ENCODE results near the gene RASSF1. TPM values are rescaled to one million over a fixed set of nuclear protein-coding genes. Genes with fewer than 3 reads are reported as not detected.
A peak's percentile ranks its signal among the peaks of the same experiment; 100 is the strongest.

RASSF1 gene
- total RNA-seq, 1 donor from 2014 or later, result 27.8 TPM

- H3K4me1 Mint-ChIP-seq (ENCODE audit: low read depth, unreplicated experiment), result peaks cover 15% of the 10 kb centered on the region
- peaks cover 18% of the 10 kb centered on the region for H3K9me3 Mint-ChIP-seq (ENCODE audit: unreplicated experiment)
- no peak for TF ChIP-seq CTCF (IDR thresholded peaks at IDR 0.05; ENCODE audit: partially characterized antibody, unreplicated experiment)
- H3K27ac Mint-ChIP-seq (ENCODE audit: unreplicated experiment), result no peak overlapping the region
- DNase-seq, result no peak
- H3K36me3 Mint-ChIP-seq (ENCODE audit: unreplicated experiment), result peaks cover 4% of the 10 kb centered on the region
- H3K4me3 Mint-ChIP-seq (ENCODE audit: unreplicated experiment), result no peak overlapping the region
- H3K27me3 Mint-ChIP-seq (ENCODE audit: unreplicated experiment), result peaks cover 29% of the 10 kb centered on the region
These were observed 901 bp upstream of the RASSF1 start for GRCh38 chr3:50341537-50341936.

- no peak for DNase-seq
- H3K36me3 Mint-ChIP-seq (ENCODE audit: unreplicated experiment), result peaks cover 4% of the 10 kb centered on the region
- TF ChIP-seq CTCF (IDR thresholded peaks at IDR 0.05; ENCODE audit: partially characterized antibody, unreplicated experiment), result no peak
- peaks cover 20% of the 10 kb centered on the region for H3K4me1 Mint-ChIP-seq (ENCODE audit: low read depth, unreplicated experiment)
- H3K27me3 Mint-ChIP-seq (ENCODE audit: unreplicated experiment), result peaks cover 32% of the 10 kb centered on the region
- H3K9me3 Mint-ChIP-seq (ENCODE audit: unreplicated experiment), result peaks cover 22% of the 10 kb centered on the region
- H3K27ac Mint-ChIP-seq (ENCODE audit: unreplicated experiment), result no peak overlapping the region
- peak overlapping the region; percentile 42 for H3K4me3 Mint-ChIP-seq (ENCODE audit: unreplicated experiment)
These were observed 539 bp downstream of the RASSF1 start for GRCh38 chr3:50340147-50340447.

- Mint-ChIP-seq H3K27ac (ENCODE audit: unreplicated experiment) (no peak overlapping the region), H3K4me1 (ENCODE audit: low read depth, unreplicated experiment) (peaks cover 20% of the 10 kb centered on the region)
These were observed 1.0 kb downstream of the RASSF1 start for GRCh38 chr3:50339485-50340146.

GRCh38 chr3:50338965-50339364 is 1.7 kb downstream of the RASSF1 start:
- H3K36me3 Mint-ChIP-seq (ENCODE audit: unreplicated experiment), result peaks cover 4% of the 10 kb centered on the region
- DNase-seq, result no peak
- H3K4me1 Mint-ChIP-seq (ENCODE audit: low read depth, unreplicated experiment), result peaks cover 24% of the 10 kb centered on the region
- peak overlapping the region; percentile 40 for H3K27ac Mint-ChIP-seq (ENCODE audit: unreplicated experiment)
- H3K27me3 Mint-ChIP-seq (ENCODE audit: unreplicated experiment), result peaks cover 30% of the 10 kb centered on the region
- no peak for TF ChIP-seq CTCF (IDR thresholded peaks at IDR 0.05; ENCODE audit: partially characterized antibody, unreplicated experiment)
- H3K9me3 Mint-ChIP-seq (ENCODE audit: unreplicated experiment), result peaks cover 22% of the 10 kb centered on the region
- peak overlapping the region; percentile 93 for H3K4me3 Mint-ChIP-seq (ENCODE audit: unreplicated experiment)

More at GRCh38 chr3:50339485-50340146, 1.0 kb downstream of the RASSF1 start:
- peak overlapping the region; percentile 69 for H3K4me3 Mint-ChIP-seq (ENCODE audit: unreplicated experiment)
- TF ChIP-seq CTCF (IDR thresholded peaks at IDR 0.05; ENCODE audit: partially characterized antibody, unreplicated experiment), result no peak
- H3K27me3 Mint-ChIP-seq (ENCODE audit: unreplicated experiment), result peaks cover 32% of the 10 kb centered on the region
- peaks cover 4% of the 10 kb centered on the region for H3K36me3 Mint-ChIP-seq (ENCODE audit: unreplicated experiment)
- DNase-seq, result no peak
- H3K9me3 Mint-ChIP-seq (ENCODE audit: unreplicated experiment), result peaks cover 22% of the 10 kb centered on the region

- H3K4me3 Mint-ChIP-seq (ENCODE audit: unreplicated experiment), result peak overlapping the region; percentile 93
- no peak for TF ChIP-seq CTCF (IDR thresholded peaks at IDR 0.05; ENCODE audit: partially characterized antibody, unreplicated experiment)
- peaks cover 4% of the 10 kb centered on the region for H3K36me3 Mint-ChIP-seq (ENCODE audit: unreplicated experiment)
- H3K27me3 Mint-ChIP-seq (ENCODE audit: unreplicated experiment), result peaks cover 27% of the 10 kb centered on the region
- peaks cover 29% of the 10 kb centered on the region for H3K4me1 Mint-ChIP-seq (ENCODE audit: low read depth, unreplicated experiment)
- peak; percentile 99 for DNase-seq
- H3K9me3 Mint-ChIP-seq (ENCODE audit: unreplicated experiment), result peaks cover 20% of the 10 kb centered on the region
- peak overlapping the region; percentile 93 for H3K27ac Mint-ChIP-seq (ENCODE audit: unreplicated experiment)
These were observed 3.3 kb downstream of the RASSF1 start for GRCh38 chr3:50337175-50337861.
